ENCODE measurements around the gene PDLIM3. TPM values are rescaled to one million over a fixed set of nuclear protein-coding genes. Genes with fewer than 3 reads are reported as not detected.
A peak's percentile ranks its signal among the peaks of the same experiment; 100 is the strongest.

Gene PDLIM3
- total RNA-seq: 10 to 100 TPM; 15.1 to 73.0 (median 45.2) TPM

- peak in 2 of 3 donors; percentile 55 to 67 for DNase-seq
- Histone ChIP-seq H3K4me3 (peak within 1 kb of the TSS; percentile 32 to 66 (median 52)), H3K36me3 (no peaks in the 10 kb centered on the region), H3K27me3 (peaks cover 0 to 9% of the 10 kb centered on the region in 2 donors), H3K4me1 (peaks cover 0 to 10% (median 3%) of the 10 kb centered on the region in 4 donors), H3K9me3 (no peaks in the 10 kb centered on the region), H3K27ac (peak within 1 kb of the TSS; percentile 67 to 96 (median 83))
- TF ChIP-seq POLR2A (IDR thresholded peaks at IDR 0.05) (peak in 1 of 2 donors; percentile 33), CTCF (IDR thresholded peaks at IDR 0.05) (no peak)
Observed at GRCh38 chr4:185534866-185535611, at the start of gene PDLIM3. Gene PDLIM3, minus strand, starts transcription at chr4:185535507. Its CDS starts 73 bp downstream, at chr4:185535434.

GRCh38 chr4:185583813-185584212, 48.5 kb upstream of the PDLIM3 start:
- Histone ChIP-seq H3K27ac (no peak overlapping the region), H3K9me3 (no peaks in the 10 kb centered on the region), H3K4me1 (no peaks in the 10 kb centered on the region), H3K36me3 (no peaks in the 10 kb centered on the region), H3K4me3 (no peak overlapping the region), H3K27me3 (no peaks in the 10 kb centered on the region)
- TF ChIP-seq CTCF (IDR thresholded peaks at IDR 0.05): no peak
- TF ChIP-seq POLR2A (IDR thresholded peaks at IDR 0.05): no peak
- no peak for DNase-seq

- Histone ChIP-seq H3K27ac (no peak overlapping the region), H3K4me1 (no peaks in the 10 kb centered on the region), H3K9me3 (no peaks in the 10 kb centered on the region), H3K4me3 (no peak overlapping the region), H3K36me3 (no peaks in the 10 kb centered on the region), H3K27me3 (no peaks in the 10 kb centered on the region)
- TF ChIP-seq POLR2A (IDR thresholded peaks at IDR 0.05): no peak
- no peak for TF ChIP-seq CTCF (IDR thresholded peaks at IDR 0.05)
- no peak for DNase-seq
Observed at GRCh38 chr4:185582651-185583400, 47.5 kb upstream of the PDLIM3 start.

- Histone ChIP-seq H3K27me3 (no peaks in the 10 kb centered on the region), H3K9me3 (no peaks in the 10 kb centered on the region), H3K4me1 (no peaks in the 10 kb centered on the region), H3K36me3 (no peaks in the 10 kb centered on the region), H3K27ac (no peak overlapping the region), H3K4me3 (no peak overlapping the region)
- no peak for DNase-seq
- TF ChIP-seq CTCF (IDR thresholded peaks at IDR 0.05) (no peak), POLR2A (IDR thresholded peaks at IDR 0.05) (no peak)
Observed at GRCh38 chr4:185580699-185581098, 45.4 kb upstream of the PDLIM3 start.

GRCh38 chr4:185578284-185578683, 43.0 kb upstream of the PDLIM3 start:
- no peak for DNase-seq
- Histone ChIP-seq H3K4me1 (no peaks in the 10 kb centered on the region), H3K4me3 (no peak overlapping the region), H3K27me3 (no peaks in the 10 kb centered on the region), H3K36me3 (no peaks in the 10 kb centered on the region), H3K27ac (no peak overlapping the region), H3K9me3 (no peaks in the 10 kb centered on the region)
- TF ChIP-seq CTCF (IDR thresholded peaks at IDR 0.05) (no peak), POLR2A (IDR thresholded peaks at IDR 0.05) (no peak)
